ENCODE results near the gene FRY. TPM values are rescaled to one million over a fixed set of nuclear protein-coding genes. Genes with fewer than 3 reads are reported as not detected.

The FRY gene
- total and polyA plus RNA-seq, 9 of the 15 experiments (the other 6 are each of a cell fraction or from before 2014, with no cell fraction given): 0.03 to 0.31 (median 0.11) TPM; not detected in 3

- TF ChIP-seq, protein P1, sequence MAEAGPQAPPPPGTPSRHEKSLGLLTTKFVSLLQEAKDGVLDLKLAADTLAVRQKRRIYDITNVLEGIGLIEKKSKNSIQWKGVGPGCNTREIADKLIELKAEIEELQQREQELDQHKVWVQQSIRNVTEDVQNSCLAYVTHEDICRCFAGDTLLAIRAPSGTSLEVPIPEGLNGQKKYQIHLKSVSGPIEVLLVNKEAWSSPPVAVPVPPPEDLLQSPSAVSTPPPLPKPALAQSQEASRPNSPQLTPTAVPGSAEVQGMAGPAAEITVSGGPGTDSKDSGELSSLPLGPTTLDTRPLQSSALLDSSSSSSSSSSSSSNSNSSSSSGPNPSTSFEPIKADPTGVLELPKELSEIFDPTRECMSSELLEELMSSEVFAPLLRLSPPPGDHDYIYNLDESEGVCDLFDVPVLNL (CRISPR knock-in tag; IDR thresholded peaks at IDR 0.05; ENCODE audit: low read depth): no peak
- TF ChIP-seq FOSL1 (tag; conservative IDR thresholded peaks at IDR 0.05) (no peak), POLR3G (IDR thresholded peaks at IDR 0.05; ENCODE audit: extremely low read depth, insufficient read length, insufficient replicate concordance) (no peak), NR2F6 (CRISPR knock-in tag; IDR thresholded peaks at IDR 0.05) (no peak), ASH1L (IDR thresholded peaks at IDR 0.05; ENCODE audit: borderline replicate concordance, low read depth, partially characterized antibody) (no peak), DMBX1 (CRISPR knock-in tag; IDR thresholded peaks at IDR 0.05; ENCODE audit: borderline replicate concordance) (no peak)
- TF ChIP-seq, protein P2, sequence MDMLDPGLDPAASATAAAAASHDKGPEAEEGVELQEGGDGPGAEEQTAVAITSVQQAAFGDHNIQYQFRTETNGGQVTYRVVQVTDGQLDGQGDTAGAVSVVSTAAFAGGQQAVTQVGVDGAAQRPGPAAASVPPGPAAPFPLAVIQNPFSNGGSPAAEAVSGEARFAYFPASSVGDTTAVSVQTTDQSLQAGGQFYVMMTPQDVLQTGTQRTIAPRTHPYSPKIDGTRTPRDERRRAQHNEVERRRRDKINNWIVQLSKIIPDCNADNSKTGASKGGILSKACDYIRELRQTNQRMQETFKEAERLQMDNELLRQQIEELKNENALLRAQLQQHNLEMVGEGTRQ (CRISPR knock-in tag; IDR thresholded peaks at IDR 0.05): no peak
Observed at GRCh38 chr13:32075170-32075851, 43.7 kb downstream of the FRY start (continued).

GRCh38 chr13:32079587-32079986 lies 48.0 kb downstream of the FRY start:
- no peaks in the 10 kb centered on the region for H3K9me1 ChIP-seq (ENCODE audit: control insufficient read depth, insufficient read depth, low read length)
- DNase-seq (ENCODE audit: extremely low read depth in 1 of 4, low spot score in 3 of 4) (no peak), ATAC-seq (no peak), FAIRE-seq (no peak)
- in situ Hi-C loops (cut with MboI) (no loop called here), intact Hi-C loops (cut with micrococcal nuclease) (no loop called here)
- H3K27me3 ChIP-seq (ENCODE audit: control insufficient read depth in 2 of 2, insufficient read depth in 2 of 2, low read length in 2 of 2): no peaks in the 10 kb centered on the region
- no peaks in the 10 kb centered on the region for H3K4me1 ChIP-seq (replicated peaks in 1 of 2; ENCODE audit: control insufficient read depth in 2 of 2, insufficient read depth in 2 of 2, low read length in 2 of 2)
- H3K9me3 ChIP-seq (replicated peaks; ENCODE audit: control insufficient read depth, insufficient read depth, low read depth, low read length): no peaks in the 10 kb centered on the region
- no peaks in the 10 kb centered on the region for H3K36me3 ChIP-seq (ENCODE audit: control insufficient read depth, insufficient read depth, low read length)
- no peak overlapping the region for H3K4me3 ChIP-seq
- TF ChIP-seq BRD9 (IDR thresholded peaks at IDR 0.05; ENCODE audit: low read depth, partially characterized antibody): no peak
- TF ChIP-seq, protein P3, sequence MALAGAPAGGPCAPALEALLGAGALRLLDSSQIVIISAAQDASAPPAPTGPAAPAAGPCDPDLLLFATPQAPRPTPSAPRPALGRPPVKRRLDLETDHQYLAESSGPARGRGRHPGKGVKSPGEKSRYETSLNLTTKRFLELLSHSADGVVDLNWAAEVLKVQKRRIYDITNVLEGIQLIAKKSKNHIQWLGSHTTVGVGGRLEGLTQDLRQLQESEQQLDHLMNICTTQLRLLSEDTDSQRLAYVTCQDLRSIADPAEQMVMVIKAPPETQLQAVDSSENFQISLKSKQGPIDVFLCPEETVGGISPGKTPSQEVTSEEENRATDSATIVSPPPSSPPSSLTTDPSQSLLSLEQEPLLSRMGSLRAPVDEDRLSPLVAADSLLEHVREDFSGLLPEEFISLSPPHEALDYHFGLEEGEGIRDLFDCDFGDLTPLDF (CRISPR knock-in tag; IDR thresholded peaks at IDR 0.05): no peak
- BruUV-seq (replicated peaks): no TSS peak
- H3K9ac ChIP-seq (ENCODE audit: insufficient read depth in 1 of 2, low read depth in 2 of 2, low read length in 2 of 2): no peak overlapping the region
- POLR2A ChIA-PET: no interaction called here
- H3K79me2 ChIP-seq (ENCODE audit: control insufficient read depth, insufficient read depth, low read length): no peaks in the 10 kb centered on the region
- no peak overlapping the region for H3K4me2 ChIP-seq (ENCODE audit: insufficient read depth, low read length)
- 0% methylated on average over 3 of the region's 3 CpGs for WGBS (ENCODE audit: insufficient coverage, low coverage, missing lambda C conversion rate)
- H2AFZ ChIP-seq (ENCODE audit: low read depth, low read length): no peak overlapping the region
- H3K27ac ChIP-seq (ENCODE audit: extremely low read depth, low read depth, low read length): no peak overlapping the region
- no peaks in the 10 kb centered on the region for H4K20me1 ChIP-seq (replicated peaks; ENCODE audit: control insufficient read depth, insufficient read depth, low read length)
- CTCF ChIA-PET (ENCODE audit: low intra/inter-chr PET ratio): no interaction called here

All from K562 (cell line).